Measurements from ENCODE around the gene GRIA4.

GRCh38 chr11:106014035-106014434 lies 404.2 kb downstream of the GRIA4 start:
- no peak for TF ChIP-seq REST (IDR thresholded peaks at IDR 0.05; ENCODE audit: insufficient replicate concordance, low read depth)
- TF ChIP-seq, protein P1, sequence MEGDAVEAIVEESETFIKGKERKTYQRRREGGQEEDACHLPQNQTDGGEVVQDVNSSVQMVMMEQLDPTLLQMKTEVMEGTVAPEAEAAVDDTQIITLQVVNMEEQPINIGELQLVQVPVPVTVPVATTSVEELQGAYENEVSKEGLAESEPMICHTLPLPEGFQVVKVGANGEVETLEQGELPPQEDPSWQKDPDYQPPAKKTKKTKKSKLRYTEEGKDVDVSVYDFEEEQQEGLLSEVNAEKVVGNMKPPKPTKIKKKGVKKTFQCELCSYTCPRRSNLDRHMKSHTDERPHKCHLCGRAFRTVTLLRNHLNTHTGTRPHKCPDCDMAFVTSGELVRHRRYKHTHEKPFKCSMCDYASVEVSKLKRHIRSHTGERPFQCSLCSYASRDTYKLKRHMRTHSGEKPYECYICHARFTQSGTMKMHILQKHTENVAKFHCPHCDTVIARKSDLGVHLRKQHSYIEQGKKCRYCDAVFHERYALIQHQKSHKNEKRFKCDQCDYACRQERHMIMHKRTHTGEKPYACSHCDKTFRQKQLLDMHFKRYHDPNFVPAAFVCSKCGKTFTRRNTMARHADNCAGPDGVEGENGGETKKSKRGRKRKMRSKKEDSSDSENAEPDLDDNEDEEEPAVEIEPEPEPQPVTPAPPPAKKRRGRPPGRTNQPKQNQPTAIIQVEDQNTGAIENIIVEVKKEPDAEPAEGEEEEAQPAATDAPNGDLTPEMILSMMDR (IDR thresholded peaks at IDR 0.05; ENCODE audit: insufficient read depth, low read length), result no peak
- no peak for TF ChIP-seq POLR2AphosphoS5 (IDR thresholded peaks at IDR 0.05; ENCODE audit: low read depth)

Data from HL-60 (cell line).